ENCODE results near the gene GMPR2.

Gene GMPR2

GRCh38 chr14:24268225-24268624 is 35.5 kb downstream of the GMPR2 start:
- no peak overlapping the region for H3K4me3 ChIP-seq (ENCODE audit: low read depth, low read length)
- no peak for DNase-seq (ENCODE audit: low read depth)
- TF ChIP-seq POLR2A (IDR thresholded peaks at IDR 0.05; ENCODE audit: extremely low read depth, insufficient read length) (no peak), CTCF (IDR thresholded peaks at IDR 0.05; ENCODE audit: low read depth, low read length) (no peak), MAX (IDR thresholded peaks at IDR 0.05; ENCODE audit: low read depth, low read length) (no peak), MYC (IDR thresholded peaks at IDR 0.05; ENCODE audit: low read depth, low read length) (no peak)

- no peak overlapping the region for H3K4me3 ChIP-seq (ENCODE audit: low read depth, low read length)
- TF ChIP-seq POLR2A (IDR thresholded peaks at IDR 0.05; ENCODE audit: extremely low read depth, insufficient read length) = no peak
- TF ChIP-seq MAX (IDR thresholded peaks at IDR 0.05; ENCODE audit: low read depth, low read length) = no peak
- no peak for TF ChIP-seq MYC (IDR thresholded peaks at IDR 0.05; ENCODE audit: low read depth, low read length)
- no peak for TF ChIP-seq CTCF (IDR thresholded peaks at IDR 0.05; ENCODE audit: low read depth, low read length)
- DNase-seq (ENCODE audit: low read depth) = no peak
These were observed 36.6 kb downstream of the GMPR2 start for GRCh38 chr14:24269368-24269767.

GRCh38 chr14:24269910-24270536 is 37.3 kb downstream of the GMPR2 start:
- no peak overlapping the region for H3K4me3 ChIP-seq (ENCODE audit: low read depth, low read length)
- TF ChIP-seq MAX (IDR thresholded peaks at IDR 0.05; ENCODE audit: low read depth, low read length) (no peak), POLR2A (IDR thresholded peaks at IDR 0.05; ENCODE audit: extremely low read depth, insufficient read length) (no peak), CTCF (IDR thresholded peaks at IDR 0.05; ENCODE audit: low read depth, low read length) (no peak), MYC (IDR thresholded peaks at IDR 0.05; ENCODE audit: low read depth, low read length) (no peak)

GRCh38 chr14:24270537-24271133 is 37.9 kb downstream of the GMPR2 start:
- TF ChIP-seq MYC (IDR thresholded peaks at IDR 0.05; ENCODE audit: low read depth, low read length) (no peak), CTCF (IDR thresholded peaks at IDR 0.05; ENCODE audit: low read depth, low read length) (no peak), POLR2A (IDR thresholded peaks at IDR 0.05; ENCODE audit: extremely low read depth, insufficient read length) (no peak), MAX (IDR thresholded peaks at IDR 0.05; ENCODE audit: low read depth, low read length) (no peak)
- H3K4me3 ChIP-seq (ENCODE audit: low read depth, low read length) = peak overlapping the region; percentile 80
- DNase-seq (ENCODE audit: low read depth) = no peak

More at GRCh38 chr14:24269910-24270536, 37.3 kb downstream of the GMPR2 start:
- no peak for DNase-seq (ENCODE audit: low read depth)

- peak; percentile 52; the same call in 1 of the 2 replicates for TF ChIP-seq MYC (IDR thresholded peaks at IDR 0.05; ENCODE audit: low read depth, low read length)
- peak; percentile 77 for TF ChIP-seq MAX (IDR thresholded peaks at IDR 0.05; ENCODE audit: low read depth, low read length)
- peak; percentile 70 for TF ChIP-seq POLR2A (IDR thresholded peaks at IDR 0.05; ENCODE audit: extremely low read depth, insufficient read length)
- TF ChIP-seq CTCF (IDR thresholded peaks at IDR 0.05; ENCODE audit: low read depth, low read length) = peak; percentile 63
- peak; percentile 92 for DNase-seq (ENCODE audit: low read depth)
- peak within 1 kb of the TSS; percentile 85 for H3K4me3 ChIP-seq (ENCODE audit: low read depth, low read length)
These were observed 38.6 kb downstream of the GMPR2 start, which contains the start of gene RABGGTA for GRCh38 chr14:24271134-24271833. TSS of gene RABGGTA (minus strand) at chr14:24271597. CDS start at chr14:24271115, 482 bp downstream.
